Peyer's patch (tissue), 4 donors: ENCODE measurements around the gene F7. TPM values are rescaled to one million over a fixed set of nuclear protein-coding genes. Genes with fewer than 3 reads are reported as not detected.

ENCODE experiments used
- DNase-seq, 3 donors: peaks; one replicate each; pipeline ENCODE4 v3.0.0-alpha.2; 2017 to 2019
- H3K27ac ChIP-seq, 4 donors: fragments of 200-600 bp; sonication (generic); one replicate each; pipeline ENCODE4 v1.5.1; 2016 to 2019
- H3K27me3 ChIP-seq, 2 donors: fragments of 200-600 bp; sonication (generic); one replicate each; pipeline ENCODE4 v1.5.1; 2019
- H3K36me3 ChIP-seq, 3 donors: fragments of 200-600 bp; sonication (generic); one replicate each; pipeline ENCODE4 v1.5.1; 2016 to 2019
- H3K4me1 ChIP-seq, 4 donors: fragments of 200-600 bp; sonication (generic); one replicate each; pipeline ENCODE4 v1.5.1; 2016 to 2019
- H3K4me3 ChIP-seq, 4 donors: fragments of 200-600 bp; sonication (generic); 1 replicate in 3 of 4; 2 replicates in 1 of 4; pipeline ENCODE4 v1.5.1; 2016 to 2019; ENCODE audit warnings: mild to moderate bottlenecking in 1 of 4
- H3K9me3 ChIP-seq, 4 donors: fragments of 200-600 bp; sonication (generic); one replicate each; pipeline ENCODE4 v1.5.1; 2016 to 2019; ENCODE audit warnings: mild to moderate bottlenecking in 1 of 4
- POLR2A ChIP-seq, 2 donors: fragments of 450-650 bp; IDR thresholded peaks; one replicate each; pipeline ENCODE4 v1.5.1; 2017; ENCODE audit warnings: antibody characterized with exemption in 2 of 2, mild to moderate bottlenecking in 2 of 2, moderate library complexity in 2 of 2
- total RNA-seq, 4 donors: library from RNA; depleted of rRNA; stranded (reverse); fragments of >200 nt; gene quantifications; one replicate each; pipeline ENCODE4 v1.1.0, GENCODE V29; 2016
- TF ChIP-seq, protein P1 (sequence below), 6 experiments: fragments of 450-650 bp in 4 of 6; fragments of 200-600 bp in 2 of 6; sonication (generic) in 1 of 6; IDR thresholded peaks; one replicate each; pipeline ENCODE4 v1.5.1; 2017 to 2019; ENCODE audit warnings: antibody characterized with exemption in 6 of 6, mild to moderate bottlenecking in 3 of 6, moderate library complexity in 1 of 6

The F7 gene
- total RNA-seq, 4 donors from 2014 or later, result 1.9 to 2.9 TPM; not detected in 2

DNA sequence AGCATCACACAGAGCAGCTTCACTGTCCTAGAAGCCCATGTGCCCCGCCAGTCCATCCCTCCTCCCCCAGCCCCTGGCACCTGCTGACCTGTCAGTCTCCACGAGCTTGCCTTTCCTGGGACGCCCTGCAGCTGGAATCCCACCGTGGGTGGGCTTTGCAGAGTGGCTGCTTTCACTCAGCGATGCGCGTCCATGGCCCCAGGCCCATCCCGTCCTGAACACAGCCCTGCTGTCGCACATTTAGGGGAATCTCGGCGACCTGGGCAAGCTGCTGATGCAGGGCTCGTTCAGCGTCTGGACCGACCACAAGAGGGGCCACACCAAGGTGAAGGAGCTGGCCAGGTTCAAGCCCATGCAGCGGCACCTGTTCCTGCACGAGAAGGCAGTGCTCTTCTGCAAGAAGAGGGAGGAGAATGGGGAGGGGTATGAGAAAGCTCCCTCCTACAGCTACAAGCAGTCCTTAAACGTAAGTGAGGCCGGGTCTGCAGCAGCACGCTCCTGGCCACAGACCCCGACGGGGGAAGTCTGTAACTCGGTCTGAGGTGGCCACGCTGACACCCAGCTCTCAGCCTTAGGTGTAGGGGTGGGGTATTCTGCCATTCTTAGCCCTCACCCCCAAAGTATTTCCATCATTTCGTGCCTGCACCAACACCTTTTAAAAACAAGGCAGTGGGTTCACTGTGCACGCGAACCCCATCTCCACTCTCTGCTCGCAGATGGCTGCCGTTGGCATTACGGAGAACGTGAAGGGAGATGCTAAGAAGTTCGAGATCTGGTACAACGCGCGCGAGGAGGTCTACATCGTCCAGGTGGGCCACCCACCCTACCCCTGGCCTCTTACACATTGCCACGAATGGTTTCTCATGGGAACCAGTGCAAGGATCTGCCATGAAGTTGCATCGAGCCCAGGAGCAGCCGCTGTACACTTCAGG lies 18.3 kb upstream of the F7 start:
- TF ChIP-seq POLR2A (IDR thresholded peaks at IDR 0.05), result no peak
- TF ChIP-seq, protein P1, sequence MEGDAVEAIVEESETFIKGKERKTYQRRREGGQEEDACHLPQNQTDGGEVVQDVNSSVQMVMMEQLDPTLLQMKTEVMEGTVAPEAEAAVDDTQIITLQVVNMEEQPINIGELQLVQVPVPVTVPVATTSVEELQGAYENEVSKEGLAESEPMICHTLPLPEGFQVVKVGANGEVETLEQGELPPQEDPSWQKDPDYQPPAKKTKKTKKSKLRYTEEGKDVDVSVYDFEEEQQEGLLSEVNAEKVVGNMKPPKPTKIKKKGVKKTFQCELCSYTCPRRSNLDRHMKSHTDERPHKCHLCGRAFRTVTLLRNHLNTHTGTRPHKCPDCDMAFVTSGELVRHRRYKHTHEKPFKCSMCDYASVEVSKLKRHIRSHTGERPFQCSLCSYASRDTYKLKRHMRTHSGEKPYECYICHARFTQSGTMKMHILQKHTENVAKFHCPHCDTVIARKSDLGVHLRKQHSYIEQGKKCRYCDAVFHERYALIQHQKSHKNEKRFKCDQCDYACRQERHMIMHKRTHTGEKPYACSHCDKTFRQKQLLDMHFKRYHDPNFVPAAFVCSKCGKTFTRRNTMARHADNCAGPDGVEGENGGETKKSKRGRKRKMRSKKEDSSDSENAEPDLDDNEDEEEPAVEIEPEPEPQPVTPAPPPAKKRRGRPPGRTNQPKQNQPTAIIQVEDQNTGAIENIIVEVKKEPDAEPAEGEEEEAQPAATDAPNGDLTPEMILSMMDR (IDR thresholded peaks at IDR 0.05), result no peak
- H3K36me3 ChIP-seq, result peaks cover 0 to 2% (median 0%) of the 10 kb centered on the region in 3 donors
- H3K4me3 ChIP-seq, result no peak overlapping the region
- no peaks in the 10 kb centered on the region for H3K4me1 ChIP-seq
- H3K9me3 ChIP-seq, result no peaks in the 10 kb centered on the region
- no peaks in the 10 kb centered on the region for H3K27me3 ChIP-seq
- H3K27ac ChIP-seq, result no peak overlapping the region
- no peak for DNase-seq

DNA sequence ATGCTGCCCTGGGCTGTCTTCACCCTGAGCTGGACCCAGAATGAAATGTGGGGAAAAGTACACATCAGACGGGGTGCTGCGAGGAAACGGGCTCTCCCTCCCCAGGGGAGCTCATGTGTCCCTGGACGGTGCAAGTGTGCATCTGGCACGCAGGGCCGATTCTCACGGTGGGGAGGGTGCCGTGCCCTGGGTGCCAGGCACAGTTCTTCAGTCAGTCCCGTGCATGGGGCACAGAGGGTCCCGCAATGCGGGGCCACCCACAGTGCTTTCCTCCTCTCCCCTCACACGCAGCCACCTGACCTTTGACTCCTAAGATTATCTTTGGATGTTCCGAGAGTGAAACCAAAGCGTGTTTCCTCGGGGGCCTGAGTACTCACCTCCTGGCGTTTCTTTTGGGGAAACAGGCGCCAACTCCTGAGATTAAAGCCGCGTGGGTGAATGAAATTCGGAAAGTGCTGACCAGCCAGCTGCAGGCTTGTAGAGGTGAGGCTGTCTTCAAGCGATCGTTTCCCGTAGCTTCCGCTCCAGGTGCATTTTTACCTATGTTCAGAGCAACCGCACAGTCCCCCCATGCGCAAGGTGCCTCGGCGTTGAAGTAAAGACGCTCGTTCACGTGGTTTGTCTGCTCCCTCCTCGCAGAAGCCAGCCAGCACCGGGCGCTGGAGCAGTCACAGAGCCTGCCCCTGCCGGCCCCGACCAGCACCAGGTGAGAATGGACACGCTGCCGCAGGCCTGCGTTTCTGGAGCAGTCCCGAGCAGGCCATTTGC lies 17.5 kb upstream of the F7 start:
- TF ChIP-seq POLR2A (IDR thresholded peaks at IDR 0.05), result no peak
- TF ChIP-seq, protein P1 (IDR thresholded peaks at IDR 0.05), result no peak
- H3K4me3 ChIP-seq, result no peak overlapping the region
- no peak for DNase-seq
- no peaks in the 10 kb centered on the region for H3K27me3 ChIP-seq
- H3K9me3 ChIP-seq, result no peaks in the 10 kb centered on the region
- no peaks in the 10 kb centered on the region for H3K4me1 ChIP-seq
- peaks cover 0 to 2% (median 0%) of the 10 kb centered on the region in 3 donors for H3K36me3 ChIP-seq
- H3K27ac ChIP-seq, result no peak overlapping the region

DNA sequence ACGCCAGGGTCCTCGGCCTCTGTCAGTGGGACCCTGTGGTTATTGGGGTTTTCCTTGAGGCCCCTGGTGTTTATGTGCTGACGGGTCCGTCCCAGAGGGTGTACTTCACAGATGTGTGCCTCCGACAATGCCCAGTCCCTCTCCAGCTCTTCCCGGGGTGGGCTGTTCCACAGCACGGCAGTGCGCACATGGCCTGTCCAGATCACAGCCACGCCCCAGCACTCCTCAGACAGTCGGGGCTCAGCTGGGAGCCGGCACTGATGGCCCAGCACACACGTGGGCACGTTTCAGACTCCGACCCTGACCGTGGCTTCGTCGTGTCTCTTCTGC lies 16.9 kb upstream of the F7 start:
- no peak for TF ChIP-seq POLR2A (IDR thresholded peaks at IDR 0.05)
- TF ChIP-seq, protein P1 (IDR thresholded peaks at IDR 0.05), result no peak
- H3K36me3 ChIP-seq, result peaks cover 0 to 2% (median 0%) of the 10 kb centered on the region in 3 donors
- H3K9me3 ChIP-seq, result no peaks in the 10 kb centered on the region
- no peaks in the 10 kb centered on the region for H3K27me3 ChIP-seq
- no peak overlapping the region for H3K4me3 ChIP-seq
- H3K27ac ChIP-seq, result no peak overlapping the region
- no peaks in the 10 kb centered on the region for H3K4me1 ChIP-seq
- no peak for DNase-seq

DNA sequence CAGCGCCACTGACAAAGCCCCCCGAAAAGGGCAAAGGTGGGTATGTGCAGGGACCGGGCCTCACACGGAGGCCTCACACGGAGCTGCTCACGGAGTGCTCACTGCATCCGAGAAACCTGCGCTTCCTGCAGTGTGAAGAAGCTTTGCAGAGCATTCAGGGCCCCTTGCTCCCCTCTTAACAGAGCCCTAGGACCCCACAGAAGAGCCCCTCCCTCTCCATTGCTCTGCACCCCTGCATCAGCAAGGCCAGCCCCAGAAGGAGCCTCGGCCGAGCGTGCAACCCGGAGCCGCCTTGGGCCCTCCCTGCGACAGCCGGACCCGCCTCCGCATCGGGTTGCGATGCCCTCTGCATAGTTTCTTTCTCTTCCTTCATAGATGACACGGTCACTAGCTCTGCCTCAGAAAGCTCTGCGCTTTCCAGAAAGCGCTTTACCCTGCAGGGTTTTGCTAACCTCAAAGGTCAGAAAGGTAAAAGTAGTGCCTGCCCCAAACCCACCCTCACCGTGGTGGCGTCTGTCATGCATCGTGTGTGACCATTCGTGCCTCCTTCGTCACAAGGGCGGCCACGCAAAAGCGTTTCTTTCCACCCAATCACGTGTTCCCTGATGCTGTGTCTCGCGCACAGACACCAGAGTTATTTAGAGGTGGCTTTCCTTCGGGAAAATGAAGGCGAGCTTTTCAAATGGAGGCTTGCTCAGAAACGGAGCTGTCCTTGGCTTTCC lies 15.7 kb upstream of the F7 start:
- TF ChIP-seq, protein P1 (IDR thresholded peaks at IDR 0.05), result no peak
- TF ChIP-seq POLR2A (IDR thresholded peaks at IDR 0.05), result no peak
- H3K27me3 ChIP-seq, result no peaks in the 10 kb centered on the region
- DNase-seq, result no peak
- peaks cover 0 to 2% (median 0%) of the 10 kb centered on the region in 3 donors for H3K36me3 ChIP-seq
- no peak overlapping the region for H3K4me3 ChIP-seq
- no peak overlapping the region for H3K27ac ChIP-seq
- H3K9me3 ChIP-seq, result no peaks in the 10 kb centered on the region
- H3K4me1 ChIP-seq, result no peaks in the 10 kb centered on the region

DNA sequence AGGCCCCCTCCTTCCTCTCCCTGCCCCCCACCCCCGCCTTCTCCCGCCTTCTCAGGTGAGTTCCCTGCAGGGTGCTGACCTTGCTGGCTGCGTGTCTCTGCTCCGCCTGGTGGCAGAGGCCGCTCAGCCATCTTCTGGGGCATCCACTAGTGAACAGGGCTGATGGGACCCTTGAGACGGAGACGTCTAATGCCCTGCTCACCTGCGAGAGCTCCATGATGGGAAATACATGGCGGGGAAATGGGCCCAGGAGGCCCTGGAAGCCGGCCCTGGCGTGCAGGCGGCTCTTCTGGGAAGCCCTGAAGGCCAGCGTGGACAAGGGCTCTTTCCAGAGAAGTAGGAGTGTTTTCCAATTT lies 15.2 kb upstream of the F7 start:
- H3K27ac ChIP-seq, result no peak overlapping the region
- H3K9me3 ChIP-seq, result no peaks in the 10 kb centered on the region
- TF ChIP-seq, protein P1 (IDR thresholded peaks at IDR 0.05), result no peak
- no peak for TF ChIP-seq POLR2A (IDR thresholded peaks at IDR 0.05)
- no peak for DNase-seq
- H3K4me3 ChIP-seq, result no peak overlapping the region
- peaks cover 0 to 2% (median 0%) of the 10 kb centered on the region in 3 donors for H3K36me3 ChIP-seq
- H3K4me1 ChIP-seq, result no peaks in the 10 kb centered on the region
- H3K27me3 ChIP-seq, result no peaks in the 10 kb centered on the region
